Epithelial cell of proximal tubule (primary cell): ENCODE measurements around the gene YIPF6. TPM values are rescaled to one million over a fixed set of nuclear protein-coding genes. Genes with fewer than 3 reads are reported as not detected.
"Not testable (repeated sequence)": the region's sequence is repeated elsewhere in the genome, so short reads cannot be mapped to it uniquely, and the experiment has no call there.

Source experiments
- DNase-seq: peaks from one replicate; pipeline ENCODE4 v3.0.0-alpha.2; 2011; ENCODE audit warnings: low read depth
- H3K4me3 ChIP-seq: 2 replicates; pipeline ENCODE4 v1.5.1; 2011; ENCODE audit warnings: low read depth, mild to moderate bottlenecking, low read length
- CTCF ChIP-seq: conservative IDR thresholded peaks from 2 replicates; pipeline ENCODE4 v1.5.1; 2012; ENCODE audit warnings: low read depth, mild to moderate bottlenecking, low read length
- total RNA-seq: library from RNA; depleted of rRNA; stranded (reverse); fragments of >200 nt; gene quantifications from 2 replicates; pipeline ENCODE4 v1.2.3, GENCODE V29; 2015

The YIPF6 gene
- total RNA-seq, 1 donor from 2014 or later, result 23.9 TPM

DNA sequence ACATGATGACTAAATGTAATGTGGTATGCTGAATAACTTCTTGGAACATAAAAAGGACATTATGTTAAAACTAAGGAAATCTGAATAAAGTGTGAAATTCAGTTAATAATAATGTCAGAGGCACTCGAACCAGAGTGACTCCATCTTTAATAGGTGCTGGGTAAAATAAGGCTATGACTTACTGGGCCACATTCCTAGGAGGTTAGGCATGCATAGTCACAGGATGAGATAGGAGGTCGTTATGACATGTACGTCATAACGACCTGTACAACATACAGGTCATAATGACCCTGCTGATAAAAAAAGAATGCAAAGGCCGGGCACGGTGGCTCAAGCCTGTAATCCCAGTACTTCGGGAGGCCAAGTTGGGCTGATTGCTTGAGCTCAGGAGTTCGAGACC lies 36.7 kb upstream of the YIPF6 start:
- TF ChIP-seq CTCF, result no peak
- DNase-seq, result no peak
- no peak overlapping the region for H3K4me3 ChIP-seq

DNA sequence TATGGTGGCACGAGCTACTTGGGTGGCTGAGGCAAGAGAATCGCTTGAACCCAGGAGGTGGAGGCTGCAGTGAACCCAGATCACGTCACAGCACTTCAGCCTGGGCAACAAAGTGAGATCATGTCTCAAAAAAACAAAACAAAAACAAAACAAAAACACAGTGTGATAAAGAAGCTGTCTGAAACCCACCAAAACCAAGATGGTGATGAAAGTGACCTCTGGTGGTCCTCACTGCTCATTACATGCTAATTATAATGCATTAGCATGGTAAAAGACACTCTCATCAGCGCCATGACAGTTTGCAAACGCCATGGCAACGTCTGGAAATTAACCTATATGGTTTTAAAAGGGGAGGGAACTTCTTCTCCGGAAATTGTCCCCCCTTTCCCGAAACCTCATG lies 36.2 kb upstream of the YIPF6 start:
- no peak overlapping the region for H3K4me3 ChIP-seq
- peak; percentile 55 for TF ChIP-seq CTCF
- DNase-seq, result no peak

- TF ChIP-seq CTCF, result no peak
- DNase-seq, result no peak
- no peak overlapping the region for H3K4me3 ChIP-seq
Observed at GRCh38 chrX:68463880-68464279, 35.0 kb upstream of the YIPF6 start.

GRCh38 chrX:68464796-68465195 lies 34.1 kb upstream of the YIPF6 start:
- no peak overlapping the region for H3K4me3 ChIP-seq
- TF ChIP-seq CTCF, result no peak
- no peak for DNase-seq

DNA sequence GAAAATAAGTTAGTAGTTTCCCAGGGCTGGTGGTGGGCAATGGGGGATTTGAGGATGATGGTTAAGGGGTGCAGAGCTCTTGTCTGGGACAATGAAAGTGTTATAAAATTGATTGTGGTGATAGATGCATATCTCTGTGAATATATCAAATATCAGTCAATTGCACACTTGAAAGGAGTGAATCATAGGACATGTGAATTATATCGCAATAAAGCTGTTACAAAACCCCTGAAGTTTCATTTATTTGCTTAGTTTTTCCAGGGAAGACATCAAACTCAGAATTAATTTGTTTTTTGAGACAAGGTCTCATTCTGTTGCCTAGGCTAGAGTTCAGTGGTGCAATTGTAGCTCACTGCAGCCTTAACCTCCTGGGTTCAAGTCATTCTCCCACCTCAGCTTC lies 17.9 kb upstream of the YIPF6 start:
- no peak overlapping the region for H3K4me3 ChIP-seq
- TF ChIP-seq CTCF, result no peak
- no peak for DNase-seq

GRCh38 chrX:68486198-68486597 lies 12.7 kb upstream of the YIPF6 start:
- not testable (repeated sequence) for H3K4me3 ChIP-seq, DNase-seq

DNA sequence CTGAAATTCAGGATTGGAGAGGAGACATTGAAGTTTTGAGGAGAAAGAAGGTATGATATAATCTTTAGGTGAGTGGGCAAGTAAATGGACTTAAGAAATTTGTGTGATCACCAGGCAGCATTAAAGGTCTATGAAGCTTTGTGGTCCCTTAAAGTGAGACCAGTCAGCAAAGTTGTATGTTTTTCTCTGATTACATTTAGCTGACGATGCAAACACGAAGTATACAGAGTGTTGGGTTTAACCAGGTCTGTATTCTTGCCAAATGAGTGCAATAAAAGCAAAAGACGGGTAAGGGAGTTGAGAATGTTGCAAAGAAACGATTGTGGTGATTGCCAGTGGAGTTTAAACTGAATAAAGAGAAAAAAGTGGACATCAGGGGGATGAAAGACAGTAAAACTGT lies 11.6 kb upstream of the YIPF6 start:
- DNase-seq, result no peak
- no peak for TF ChIP-seq CTCF
- no peak overlapping the region for H3K4me3 ChIP-seq

DNA sequence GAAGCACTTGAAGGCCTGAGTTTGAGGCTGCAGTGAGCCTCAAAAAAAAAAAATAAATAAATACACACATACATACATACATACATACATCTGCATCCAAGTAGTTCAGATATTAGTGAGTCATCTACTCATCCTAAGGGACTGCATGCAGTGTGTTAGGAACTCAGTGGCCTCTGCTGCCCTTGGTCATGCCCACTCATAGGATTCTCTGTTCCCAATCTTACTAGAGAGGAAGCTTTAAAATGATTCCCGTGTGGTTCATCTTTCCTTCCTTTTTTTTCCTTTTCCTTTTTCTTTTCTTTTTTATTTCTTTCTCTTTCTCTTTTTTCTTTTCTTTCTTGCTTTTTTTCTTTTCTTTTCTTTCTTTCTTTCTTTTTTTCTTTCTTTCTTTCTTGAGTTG lies 10.9 kb upstream of the YIPF6 start:
- H3K4me3 ChIP-seq, result no peak overlapping the region
- DNase-seq, result no peak
- no peak for TF ChIP-seq CTCF
